LHCN-M2 (cell line): ENCODE results near the gene SLC12A7. TPM values are rescaled to one million over a fixed set of nuclear protein-coding genes. Genes with fewer than 3 reads are reported as not detected.
"Not testable (repeated sequence)": the region's sequence is repeated elsewhere in the genome, so short reads cannot be mapped to it uniquely, and the experiment has no call there.

Experiments
- DNase-seq: peaks from one replicate; pipeline ENCODE4 v3.0.0-alpha.2; 2012; ENCODE audit warnings: low read depth
- total RNA-seq: library from RNA; depleted of rRNA; stranded (reverse); fragments of >200 nt; gene quantifications from 2 replicates; pipeline ENCODE4 v1.2.3, GENCODE V29; 2014

Gene SLC12A7
- total RNA-seq, 1 experiment from 2014 or later = 5.5 TPM

GRCh38 chr5:1110307-1111240, 1.3 kb downstream of the SLC12A7 start:
- DNase-seq = no peak

- DNase-seq = no peak
Observed at GRCh38 chr5:1109542-1110306, 2.1 kb downstream of the SLC12A7 start.

DNA sequence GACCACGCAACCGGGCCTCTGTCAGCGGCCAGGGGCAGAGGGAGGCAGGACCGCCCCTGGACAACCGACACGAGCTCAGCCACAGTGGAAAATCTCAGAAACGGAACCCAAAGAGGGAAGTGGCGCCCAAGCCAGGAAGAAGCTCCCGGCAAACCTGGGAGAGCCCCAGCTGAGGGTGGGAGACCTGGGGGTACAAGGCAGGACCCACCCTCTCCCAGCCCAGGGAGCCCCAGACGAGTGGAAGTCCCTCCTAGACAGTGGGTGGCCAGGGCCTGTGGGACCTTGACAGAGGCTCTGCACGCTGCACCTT, 3.0 kb downstream of the SLC12A7 start:
- DNase-seq = no peak

DNA sequence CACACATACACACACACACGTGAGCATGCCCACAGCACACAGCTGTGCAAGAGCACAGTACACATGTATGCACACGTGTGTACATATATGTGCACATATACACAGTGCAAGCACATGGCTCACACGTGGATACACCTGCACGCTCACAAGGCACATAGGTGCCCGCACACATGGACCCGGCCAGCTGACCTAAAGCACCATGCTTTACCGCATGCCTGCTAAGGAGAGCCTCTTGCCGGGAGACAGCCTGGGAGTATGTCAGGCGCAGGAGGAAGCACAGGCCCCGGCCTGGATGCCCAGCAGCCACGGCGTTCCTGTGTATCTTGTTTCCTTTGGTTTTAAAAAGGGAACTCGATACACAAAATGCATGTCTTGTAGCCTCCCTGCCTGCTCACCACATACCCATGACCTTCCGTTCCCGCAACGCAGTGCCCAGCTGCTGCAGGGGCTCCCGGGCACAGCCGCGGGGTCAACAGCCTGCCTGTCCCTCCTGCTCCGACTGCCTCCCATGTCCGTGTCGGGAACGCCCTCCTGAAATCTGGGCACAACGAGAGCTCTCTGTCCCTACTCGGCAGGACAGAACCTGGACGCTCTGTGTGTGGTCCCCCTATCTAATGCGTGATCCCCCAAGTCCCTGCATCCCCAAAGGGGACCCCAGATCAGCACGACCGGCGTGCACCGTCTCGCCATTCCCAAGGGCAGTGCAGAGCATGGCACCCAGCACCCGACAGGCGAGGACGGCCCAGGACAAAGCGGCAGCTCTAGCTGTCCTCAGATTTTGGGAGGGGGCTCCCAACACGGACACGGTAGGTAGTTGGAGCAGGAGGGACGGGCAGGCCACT, 3.6 kb downstream of the SLC12A7 start:
- no peak for DNase-seq

GRCh38 chr5:1107167-1108022, 4.5 kb downstream of the SLC12A7 start:
- no peak for DNase-seq

GRCh38 chr5:1106385-1107166, 5.3 kb downstream of the SLC12A7 start:
- no peak for DNase-seq

- DNase-seq = no peak
Observed at GRCh38 chr5:1105350-1106265, 6.3 kb downstream of the SLC12A7 start.

DNA sequence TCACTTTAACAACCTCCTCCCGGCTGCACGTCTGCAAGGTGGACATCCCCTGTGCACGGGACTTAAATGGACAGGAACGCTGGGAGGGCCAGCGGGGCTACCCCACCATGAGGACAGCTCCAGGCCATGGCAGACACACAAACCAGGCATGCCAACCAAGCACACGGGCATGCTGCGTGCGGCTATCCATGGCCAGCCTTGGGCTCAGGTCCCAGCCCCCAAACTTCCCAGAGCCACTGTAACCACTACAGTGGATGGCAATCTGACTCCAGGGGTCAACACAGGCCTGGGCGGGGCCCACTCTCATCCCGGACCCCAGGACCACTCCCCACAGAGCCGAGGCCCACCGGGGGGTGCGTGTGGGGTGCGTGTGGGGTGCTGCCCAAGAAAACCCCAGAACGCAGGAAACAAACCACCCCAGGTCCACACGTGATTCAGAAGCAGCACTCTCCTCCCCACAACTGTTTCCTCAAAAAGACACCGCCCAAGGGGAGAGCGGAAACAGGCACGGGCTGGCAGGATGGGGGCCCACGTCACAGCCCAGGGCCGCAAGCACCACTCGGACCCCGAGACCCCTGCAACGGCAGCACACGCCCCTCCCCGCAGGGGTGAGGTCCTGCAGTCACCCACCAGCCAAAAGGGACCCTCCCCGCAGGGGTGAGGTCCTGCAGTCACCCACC, 7.4 kb downstream of the SLC12A7 start:
- no peak for DNase-seq

DNA sequence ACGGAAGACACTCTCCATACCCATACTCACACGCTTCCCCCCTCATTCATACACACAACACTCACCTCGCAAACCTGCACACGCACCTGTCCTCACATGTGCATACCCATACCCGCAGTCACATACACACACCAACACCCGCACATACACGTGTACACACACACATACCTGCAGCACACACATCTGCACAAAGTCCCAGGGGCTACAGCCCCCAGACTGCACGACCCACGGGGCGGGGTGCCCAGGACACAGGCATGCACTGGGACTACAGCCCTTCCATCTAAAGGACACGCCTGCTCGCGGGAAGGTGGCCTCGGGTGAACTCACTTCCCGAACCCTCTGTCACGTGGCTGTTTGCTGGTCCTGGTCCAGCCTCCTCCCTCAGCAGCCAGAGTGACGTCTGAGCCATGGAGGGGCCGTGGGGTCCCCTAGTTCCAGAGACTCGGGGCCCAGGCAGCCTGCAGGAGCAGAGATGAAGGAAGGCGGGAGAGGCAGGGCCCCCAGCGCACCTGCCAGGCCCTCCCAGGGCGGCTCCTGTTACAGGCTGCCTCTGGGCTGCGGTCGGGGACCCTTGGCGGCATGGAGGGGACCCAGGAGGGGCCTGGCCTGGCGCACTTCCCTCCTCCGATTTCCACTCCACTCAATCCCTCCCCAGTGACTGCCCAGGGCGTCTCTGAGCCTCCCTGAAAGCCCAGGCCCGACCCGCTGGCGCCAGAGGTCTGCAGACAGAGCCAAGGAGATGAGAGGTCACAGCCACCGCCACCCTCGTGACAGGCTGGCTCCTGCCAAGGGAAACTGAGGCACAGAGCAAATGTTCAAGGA, 8.1 kb downstream of the SLC12A7 start:
- DNase-seq = no peak

DNA sequence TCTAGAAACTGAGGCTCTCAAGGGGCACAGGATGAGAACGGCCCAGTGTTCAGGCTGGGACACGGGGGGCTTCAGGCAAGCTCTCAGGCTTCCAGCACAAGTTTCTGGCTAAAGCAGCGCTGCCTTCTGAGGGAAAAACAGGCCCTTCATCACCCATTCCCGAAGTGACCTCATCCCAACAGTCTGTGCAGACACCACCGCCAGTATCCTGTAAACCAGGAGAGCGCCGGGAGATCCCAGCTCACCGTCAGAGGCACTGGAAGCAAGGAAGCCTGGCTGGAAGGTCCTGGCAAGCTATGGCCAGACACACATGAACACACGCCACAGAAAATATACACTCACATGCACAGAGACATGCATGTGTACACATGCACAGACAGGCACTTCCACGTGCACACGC, 8.8 kb downstream of the SLC12A7 start:
- no peak for DNase-seq

GRCh38 chr5:1101961-1102713, 9.7 kb downstream of the SLC12A7 start:
- DNase-seq = no peak

GRCh38 chr5:1100664-1101574, 10.9 kb downstream of the SLC12A7 start:
- no peak for DNase-seq

GRCh38 chr5:1099926-1100663, 11.8 kb downstream of the SLC12A7 start:
- DNase-seq = no peak

GRCh38 chr5:1098986-1099597, 12.8 kb downstream of the SLC12A7 start:
- DNase-seq = no peak

DNA sequence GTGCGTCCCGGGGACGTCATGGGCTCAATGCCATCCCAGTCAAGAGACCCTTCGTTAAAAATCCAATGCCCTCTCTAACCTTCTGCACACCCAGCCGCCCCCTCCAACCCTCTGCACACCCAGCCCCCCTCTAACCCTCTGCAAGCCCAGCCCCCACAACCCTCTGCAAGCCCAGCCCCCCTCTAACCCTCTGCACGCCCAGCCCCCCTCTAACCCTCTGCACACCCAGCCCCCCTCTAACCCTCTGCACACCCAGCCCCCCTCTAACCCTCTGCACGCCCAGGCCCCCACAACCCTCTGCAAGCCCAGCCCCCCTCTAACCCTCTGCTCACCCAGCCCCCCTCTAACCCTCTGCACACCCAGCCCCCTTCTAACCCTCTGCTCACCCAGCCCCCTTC, 13.9 kb downstream of the SLC12A7 start:
- DNase-seq = not testable (repeated sequence)
